GM18951 (cell line): ENCODE data around the gene CRYBG3.
"Not testable (repeated sequence)": the region's sequence is repeated elsewhere in the genome, so short reads cannot be mapped to it uniquely, and the experiment has no call there.

Source experiments
- POLR2A ChIP-seq: IDR thresholded peaks from 4 replicates; pipeline ENCODE4 v1.6.1; 2011; ENCODE audit warnings: mild to moderate bottlenecking; ENCODE audit not compliant: insufficient read length, insufficient read depth; ENCODE audit errors: extremely low read depth
- in situ Hi-C: fragments of 300-500 bp; cut with MboI; formaldehyde crosslinking; loops from one replicate; pipeline ENCODE4 v1.12.0; 2022; ENCODE audit warnings: low sequenced_read_pairs, mixed read lengths, inconsistent platforms; ENCODE audit not compliant: unreplicated experiment

CRYBG3 gene

DNA sequence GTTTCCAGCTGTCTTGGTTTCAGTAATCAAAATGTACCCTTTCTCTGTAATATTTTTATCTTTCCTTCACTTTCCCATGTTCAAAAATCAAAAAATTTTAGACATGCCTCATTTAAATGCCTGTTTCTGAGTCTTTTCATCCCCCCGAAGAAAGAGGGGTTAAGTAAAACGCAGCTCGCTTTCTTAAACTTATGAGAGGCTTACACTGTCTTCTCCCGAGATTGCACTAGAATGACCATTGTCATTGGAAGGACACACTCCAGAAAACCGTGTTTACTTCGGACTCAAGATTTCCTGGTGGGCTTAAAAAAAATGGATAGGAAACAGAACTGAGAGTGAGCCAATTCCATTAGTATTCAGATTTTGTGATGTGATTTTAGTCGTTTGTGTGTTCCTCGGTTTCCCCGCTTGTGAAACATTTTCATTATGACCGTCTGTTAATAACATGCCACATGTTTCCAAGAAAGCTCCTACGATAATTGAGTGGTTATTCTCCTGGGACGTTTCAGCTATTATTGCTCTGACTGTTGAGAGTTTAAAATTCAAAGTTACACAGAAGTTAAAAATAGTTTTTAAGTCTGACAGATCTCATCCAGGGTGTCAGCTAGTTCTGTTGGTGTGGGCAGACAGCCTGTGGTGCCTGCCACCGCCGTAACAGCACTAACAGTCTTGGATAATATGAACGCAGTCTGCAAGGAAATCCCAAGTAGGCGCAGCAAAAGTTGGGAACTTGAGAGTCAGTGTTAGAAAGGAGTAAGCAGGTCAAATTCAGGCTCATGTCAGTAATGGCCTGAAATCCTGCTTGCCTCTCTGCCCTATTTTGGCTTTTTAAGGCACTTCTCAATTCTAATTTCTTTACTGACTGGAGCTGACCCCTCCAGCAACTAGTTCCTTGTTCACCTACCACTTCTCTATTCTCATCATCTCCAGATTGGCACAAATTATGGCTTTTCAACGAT, 1.5 kb downstream of the CRYBG3 start:
- TF ChIP-seq POLR2A = no peak
- in situ Hi-C loops = no loop called here

DNA sequence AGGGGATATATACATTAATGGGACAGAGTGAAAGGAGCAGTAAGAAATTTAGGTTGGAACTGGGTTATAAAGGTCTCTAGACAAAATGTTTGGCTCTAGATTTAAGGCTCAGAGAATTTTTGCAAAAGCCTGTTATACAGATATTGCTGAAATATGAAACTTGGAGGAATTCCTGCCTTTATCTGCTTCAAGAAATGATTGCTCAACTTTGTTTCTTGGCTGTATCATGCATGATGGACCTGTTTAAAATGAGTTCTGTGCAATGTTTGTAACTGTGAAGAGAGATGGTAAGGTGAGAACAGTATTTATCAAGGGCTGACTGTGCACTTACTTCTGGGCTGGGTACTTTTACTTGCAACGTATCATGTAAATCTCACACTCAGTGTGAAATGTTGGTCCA, 3.3 kb downstream of the CRYBG3 start:
- in situ Hi-C loops = no loop called here

DNA sequence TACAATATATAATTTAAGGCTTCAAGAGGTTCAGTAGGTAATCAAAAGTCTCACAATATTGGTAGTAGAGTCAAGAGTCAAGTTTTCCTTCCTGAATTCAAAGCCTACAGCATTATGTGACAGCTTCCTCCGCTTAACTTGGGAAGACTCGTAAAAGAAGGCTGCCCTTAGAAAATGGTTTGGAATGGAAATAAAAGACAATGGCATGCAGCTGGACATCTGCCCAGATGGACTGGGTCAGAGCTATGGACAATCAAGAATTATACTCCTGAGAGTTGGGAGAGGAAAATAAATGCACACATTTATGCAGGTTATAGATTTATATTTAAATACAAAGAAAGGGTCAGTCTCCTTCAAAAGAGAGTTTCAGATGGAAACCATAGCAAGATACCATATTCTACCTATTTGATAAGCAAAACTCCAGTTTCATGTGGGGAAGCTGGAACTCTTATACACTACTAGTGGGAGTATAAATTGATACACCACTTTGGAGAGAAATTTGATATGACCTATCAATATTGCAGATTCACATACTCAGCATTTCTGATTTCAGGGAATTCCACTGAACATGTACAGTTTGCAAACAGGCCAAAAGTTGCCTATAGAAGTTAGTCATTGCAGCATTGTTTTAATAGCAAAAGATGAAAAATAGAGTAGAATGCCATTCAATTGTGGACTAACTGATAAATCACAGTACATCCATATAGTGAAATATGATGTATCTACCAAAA, 6.1 kb downstream of the CRYBG3 start:
- in situ Hi-C loops = no loop called here
- no peak for TF ChIP-seq POLR2A

More for the DNA sequence above, 3.3 kb downstream of the CRYBG3 start:
- no peak for TF ChIP-seq POLR2A

DNA sequence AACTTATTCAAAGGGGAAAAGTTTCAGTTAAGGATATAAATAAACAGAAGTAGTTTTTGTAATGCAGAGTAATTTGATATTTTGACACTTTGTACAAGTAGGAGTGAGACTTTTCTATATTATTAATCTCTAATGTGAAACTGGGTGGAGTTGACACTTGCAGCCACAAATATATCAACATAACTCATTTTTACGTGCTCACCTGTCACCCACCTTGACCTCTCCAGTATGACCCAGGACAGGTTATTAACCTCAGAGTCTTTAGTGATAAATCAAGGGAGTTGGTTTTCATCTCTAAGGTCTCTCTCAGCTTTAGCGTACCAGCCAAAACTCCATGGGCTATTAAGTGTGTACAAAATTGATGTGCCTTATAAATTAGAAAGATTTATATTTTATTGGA, 7.4 kb downstream of the CRYBG3 start:
- no peak for TF ChIP-seq POLR2A
- in situ Hi-C loops = no loop called here

DNA sequence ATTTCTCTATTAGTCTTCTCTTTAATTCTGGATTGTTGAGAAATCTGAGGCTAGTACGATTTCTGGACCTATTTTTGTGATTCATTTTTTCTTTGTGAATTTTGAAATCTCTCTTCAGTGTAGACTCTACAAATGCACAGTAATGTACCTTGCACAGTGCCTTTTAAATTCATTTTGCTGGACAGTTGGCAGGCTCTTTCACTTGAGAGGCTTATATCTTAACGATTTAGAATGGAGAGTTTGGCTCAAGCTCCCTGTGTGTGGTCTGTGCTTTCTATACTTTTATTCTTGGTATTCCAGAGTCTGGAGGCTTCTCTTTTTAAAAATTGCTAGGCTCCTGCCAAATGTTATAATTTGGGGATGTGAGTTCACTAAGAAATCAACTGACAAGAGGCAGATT, 8.8 kb downstream of the CRYBG3 start:
- TF ChIP-seq POLR2A = no peak
- in situ Hi-C loops = no loop called here

DNA sequence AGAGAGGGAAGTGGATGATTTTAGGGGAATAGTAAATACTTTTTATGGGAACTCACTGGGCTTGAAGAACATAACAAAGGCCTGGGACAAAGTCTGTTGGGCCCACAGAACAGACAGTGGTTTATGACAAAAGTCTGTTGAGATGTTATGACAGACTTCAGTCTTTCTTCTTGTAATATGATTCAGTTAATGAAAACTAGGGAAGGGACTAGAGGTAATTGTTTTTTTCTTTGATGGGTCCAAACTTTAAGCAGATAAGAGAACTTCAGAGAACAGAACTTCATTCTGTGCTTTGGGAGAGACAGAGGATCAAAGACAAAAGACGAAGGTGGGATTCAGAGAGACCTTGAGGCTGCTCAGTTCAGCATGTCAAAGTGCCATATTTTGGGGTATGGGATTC, 9.3 kb downstream of the CRYBG3 start:
- no peak for TF ChIP-seq POLR2A
- in situ Hi-C loops = no loop called here

DNA sequence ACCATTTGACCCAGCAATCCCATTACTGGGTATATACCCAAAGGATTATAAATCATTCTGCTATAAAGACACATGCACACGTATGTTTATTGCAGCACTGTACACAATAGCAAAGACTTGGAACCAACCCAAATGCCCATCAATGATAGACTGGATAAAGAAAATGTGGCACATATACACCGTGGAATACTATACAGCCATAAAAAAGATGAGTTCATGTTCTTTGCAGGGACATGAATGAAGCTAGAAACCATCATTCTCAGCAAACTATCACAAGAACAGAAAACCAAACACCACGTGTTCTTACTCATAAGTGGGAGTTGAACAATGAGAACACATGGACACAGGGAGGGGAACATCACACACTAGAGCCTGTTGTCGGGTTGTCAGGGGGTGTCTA, 11.4 kb downstream of the CRYBG3 start:
- in situ Hi-C loops = not testable (repeated sequence)

DNA sequence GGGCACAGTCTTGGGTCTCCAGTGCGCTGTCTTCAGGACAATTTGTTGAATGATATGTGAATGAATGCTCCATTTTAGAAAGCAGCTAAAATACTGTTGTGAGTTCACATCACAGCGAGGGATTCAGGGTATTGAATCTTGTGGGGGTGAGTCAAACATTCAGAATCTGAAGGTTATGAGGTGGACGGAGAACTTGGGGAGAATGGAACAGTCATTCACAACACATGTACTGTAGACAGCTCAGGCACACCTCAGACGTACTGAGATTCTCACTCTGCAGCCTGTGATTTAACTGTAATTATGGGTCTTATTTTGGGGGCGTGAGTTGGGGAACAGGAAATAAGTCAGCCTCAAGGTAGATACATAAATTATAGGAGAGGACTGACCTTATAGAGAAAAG, 13.9 kb downstream of the CRYBG3 start:
- in situ Hi-C loops = no loop called here

DNA sequence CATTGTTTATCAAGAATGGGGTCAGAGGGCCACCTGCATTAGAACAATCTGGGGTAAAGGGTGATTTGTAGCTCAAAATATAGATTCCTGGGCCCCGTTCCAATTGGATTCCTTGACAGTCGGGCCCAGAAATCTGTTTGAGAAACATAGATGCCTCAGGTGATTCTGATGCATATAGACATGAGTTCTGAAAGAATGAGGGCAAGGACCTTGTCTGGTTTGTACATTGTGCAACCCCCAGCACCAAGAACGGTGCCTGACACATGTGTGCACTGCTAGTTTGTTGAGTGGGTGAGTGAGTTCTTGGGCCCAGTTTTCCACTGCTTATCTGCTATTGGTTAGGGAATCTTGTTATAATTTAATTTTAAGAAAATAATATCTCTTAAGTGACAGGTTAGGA, 16.6 kb downstream of the CRYBG3 start:
- TF ChIP-seq POLR2A = no peak
- in situ Hi-C loops = no loop called here

More for the DNA sequence above, 13.9 kb downstream of the CRYBG3 start:
- no peak for TF ChIP-seq POLR2A

DNA sequence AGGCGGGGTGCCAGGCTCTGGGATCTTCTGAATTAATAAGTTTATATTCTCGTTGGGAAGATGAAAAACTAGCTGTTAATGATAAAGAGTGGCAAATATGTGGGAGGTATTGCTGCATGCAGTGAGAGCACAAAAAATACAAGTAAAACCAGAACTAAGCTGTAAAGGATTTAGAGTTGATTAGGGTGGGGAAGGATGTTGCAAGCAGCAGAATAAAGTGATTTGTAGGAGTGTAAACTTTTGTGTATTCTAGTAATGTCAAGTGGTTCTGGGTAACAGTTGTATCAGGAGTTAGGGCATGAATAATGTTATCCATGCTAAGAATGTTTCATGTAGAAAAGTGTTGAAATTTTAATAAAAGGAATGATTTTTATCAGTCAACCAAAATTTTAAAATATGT, 18.1 kb downstream of the CRYBG3 start:
- TF ChIP-seq POLR2A = no peak
- in situ Hi-C loops = no loop called here

DNA sequence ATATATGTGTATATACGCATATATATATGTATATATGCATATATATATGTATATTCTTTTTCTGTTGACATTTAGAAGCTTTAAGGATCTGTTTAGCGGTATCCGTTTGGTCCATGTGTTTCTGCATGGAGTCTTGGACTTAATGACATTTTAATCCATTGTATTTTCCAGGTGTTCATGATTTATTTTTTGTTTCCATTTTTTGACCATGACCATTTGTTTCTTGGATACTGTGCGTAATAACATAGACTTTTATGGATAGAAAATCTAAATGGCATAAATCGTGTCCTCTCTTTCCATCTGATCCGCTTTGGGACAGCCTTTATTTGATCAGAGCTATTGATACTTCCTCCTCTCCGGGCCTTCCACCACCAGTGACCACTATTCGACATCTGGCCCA, 19.5 kb downstream of the CRYBG3 start:
- in situ Hi-C loops = no loop called here
- no peak for TF ChIP-seq POLR2A

DNA sequence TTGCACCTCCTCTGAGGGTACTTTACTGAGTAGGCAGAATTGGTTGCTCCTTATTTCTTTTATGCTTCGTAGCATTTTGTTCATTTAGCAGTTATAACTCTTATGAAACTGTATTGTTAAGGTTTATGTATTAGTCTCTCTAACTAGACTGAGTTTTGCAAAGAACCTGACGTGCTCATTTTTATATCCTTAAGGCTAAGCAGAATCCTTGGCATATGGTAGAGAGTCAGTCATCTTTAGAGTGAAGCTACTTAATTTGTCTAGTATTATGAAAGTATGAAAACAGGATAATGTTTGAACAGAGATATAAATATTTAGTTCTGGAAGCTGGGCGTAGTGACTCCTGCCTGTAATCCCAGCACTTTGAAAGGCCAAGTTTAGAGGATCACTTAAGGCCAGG, 20.1 kb downstream of the CRYBG3 start:
- in situ Hi-C loops = no loop called here
- no peak for TF ChIP-seq POLR2A

DNA sequence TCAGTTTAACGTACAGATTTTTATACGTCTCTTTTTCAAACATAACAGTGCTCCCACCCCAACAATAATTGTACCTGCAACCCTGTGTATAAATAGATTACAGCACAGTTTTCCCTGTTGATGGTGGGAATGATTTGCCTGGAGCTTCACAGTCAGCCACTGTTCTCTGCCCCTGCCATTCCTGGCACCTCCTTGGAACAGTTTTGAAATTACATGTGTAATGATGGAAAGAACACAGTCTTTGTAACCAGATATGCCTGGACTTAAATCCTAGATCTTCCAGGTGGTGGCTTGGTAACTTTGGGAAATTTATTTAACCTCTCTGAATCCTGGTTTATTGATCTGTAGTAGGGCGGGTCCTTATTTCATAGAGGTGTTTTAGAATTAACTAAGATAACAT, 27.0 kb downstream of the CRYBG3 start:
- in situ Hi-C loops = no loop called here

DNA sequence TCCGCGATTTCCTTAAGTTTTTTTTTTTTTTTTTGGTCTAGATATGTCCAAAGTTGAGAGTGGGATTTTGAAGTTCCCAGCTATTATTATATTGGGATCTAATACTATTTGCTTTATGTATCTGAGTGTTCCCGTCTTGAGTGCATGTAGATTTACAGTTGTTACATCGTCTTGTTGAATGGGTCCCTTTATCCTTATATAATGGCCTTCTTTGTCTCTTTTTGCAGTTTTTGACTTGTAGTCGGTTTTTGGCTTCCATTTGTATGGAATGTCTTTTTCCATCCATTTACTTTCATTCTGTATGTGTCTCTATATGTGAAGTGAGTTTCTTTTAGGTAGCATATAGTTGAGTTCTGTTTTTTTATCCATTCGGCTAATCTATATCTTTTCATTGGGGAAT, 35.6 kb downstream of the CRYBG3 start:
- no peak for TF ChIP-seq POLR2A
- in situ Hi-C loops = no loop called here

More for the DNA sequence above, 27.0 kb downstream of the CRYBG3 start:
- no peak for TF ChIP-seq POLR2A

DNA sequence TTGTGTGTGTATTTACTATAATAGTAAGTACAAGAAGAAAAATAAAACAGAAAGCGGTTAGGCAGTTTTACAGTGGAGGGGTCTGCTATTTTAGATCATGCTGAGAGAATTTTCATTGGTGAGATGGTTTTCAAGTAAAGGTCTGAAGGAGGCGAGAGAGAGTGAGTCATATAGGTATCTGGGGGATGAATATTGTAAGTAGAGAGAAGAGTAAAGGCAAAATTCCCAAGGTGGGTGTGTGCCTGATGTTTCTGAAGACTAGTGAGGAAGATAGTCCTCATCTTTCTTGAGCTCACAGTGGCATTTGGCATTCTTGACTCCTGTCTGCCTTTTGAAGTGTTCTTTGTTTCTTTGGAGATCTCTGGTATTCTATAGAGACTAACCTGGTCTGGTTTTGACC, 38.6 kb downstream of the CRYBG3 start:
- TF ChIP-seq POLR2A = no peak
- in situ Hi-C loops = no loop called here
